DMS 273 (cell line): ENCODE data around the gene ANKRD2.
A peak's percentile ranks its signal among the peaks of the same experiment; 100 is the strongest.

Experiments
- DNase-seq: peaks from one replicate; lab custom pipeline; 2025; ENCODE audit not compliant: unreplicated experiment; lab: John Stamatoyannopoulos, UW

ANKRD2 gene

DNA sequence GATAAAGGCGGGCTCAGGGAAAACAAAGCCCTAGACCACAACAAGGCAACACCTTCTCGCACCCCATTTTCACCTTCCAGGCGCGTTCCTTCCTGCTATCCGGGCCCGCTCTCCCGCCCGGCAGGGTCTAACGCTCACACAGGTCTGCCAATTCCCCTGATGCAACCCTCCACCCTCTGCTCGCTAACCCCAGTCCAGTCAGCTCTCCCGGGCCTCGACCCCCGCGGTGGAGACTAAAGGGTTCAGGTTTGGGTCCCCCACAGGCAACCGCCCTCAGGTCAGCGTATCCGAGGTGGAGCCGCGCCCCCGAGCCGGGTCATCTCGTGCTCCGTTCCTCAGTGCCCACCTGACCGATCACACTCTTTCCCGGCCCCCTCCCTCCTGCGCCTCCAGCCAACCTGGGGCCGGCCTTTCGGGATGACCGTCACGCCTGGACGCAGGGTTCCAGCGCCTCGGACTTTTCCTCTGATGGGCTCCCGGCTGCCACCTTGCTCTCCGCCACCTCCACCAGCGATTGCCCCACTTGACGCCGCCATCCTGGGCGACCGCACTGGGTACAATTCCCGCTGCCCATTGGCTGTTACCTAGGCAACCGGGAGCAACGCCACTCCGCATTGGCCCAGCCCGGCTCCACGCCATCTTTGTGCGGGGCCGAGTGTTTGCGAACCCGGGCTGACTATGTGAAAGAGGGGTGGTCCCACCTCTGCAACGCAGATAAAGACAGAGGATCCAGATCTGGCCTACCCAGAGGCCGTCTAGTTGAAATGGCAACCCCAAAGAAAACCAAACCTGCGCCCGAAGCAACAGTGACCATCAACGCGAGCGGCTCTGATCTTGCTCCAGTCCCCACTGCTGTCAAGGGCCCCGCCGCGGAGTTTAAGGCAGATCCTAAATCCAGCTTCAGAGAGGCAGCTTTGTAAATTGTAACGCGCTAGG lies 60.6 kb downstream of the ANKRD2 start, which contains the start of gene MORN4:
MORN4 (minus strand) TSS at position 552 of the 936 bp plus-strand sequence. CDS start 13,847 bp downstream, outside the sequence.
- DNase-seq: peak; percentile 95
